ENCODE data around the gene HOXA2.

DNA sequence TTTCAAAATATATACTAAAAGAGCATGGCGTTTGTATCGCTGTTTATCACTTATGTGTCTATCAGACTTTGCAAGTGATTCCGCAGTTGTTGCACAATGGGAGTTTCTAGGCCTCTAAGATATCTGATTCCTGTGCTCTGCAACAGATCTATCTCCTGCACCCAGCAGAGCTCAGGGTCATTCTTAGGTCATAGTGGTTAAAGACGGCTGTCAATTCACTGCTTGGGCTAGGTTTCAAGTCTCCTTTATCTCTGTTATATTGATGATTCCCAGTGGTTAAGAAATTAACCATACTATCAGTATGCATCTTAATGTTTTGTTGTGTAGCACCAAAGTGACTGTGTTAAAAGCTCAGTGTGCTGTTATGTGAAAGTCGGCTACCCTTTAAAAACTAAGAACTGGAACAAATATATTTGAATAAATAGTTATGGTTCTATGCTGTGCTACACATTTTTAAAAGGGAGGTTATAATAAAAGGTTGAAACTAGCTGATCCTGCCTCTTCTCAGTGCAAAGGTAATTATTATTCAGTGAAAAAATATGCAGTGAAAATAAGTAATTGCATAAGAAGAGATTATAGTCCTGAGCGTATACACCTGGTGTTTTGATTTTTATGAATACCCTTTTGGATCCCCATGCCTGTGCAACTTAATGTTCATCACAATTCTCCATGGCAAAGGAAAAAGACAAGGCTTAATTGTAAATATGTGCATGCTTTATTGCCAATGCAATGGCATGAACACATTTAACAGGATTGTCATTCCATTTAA lies 30.7 kb downstream of the HOXA2 start:
- TF ChIP-seq CTCF (IDR thresholded peaks at IDR 0.05) (no peak), POLR2A (IDR thresholded peaks at IDR 0.05) (no peak)

Data from Peyer's patch (tissue), 4 donors.